T-helper 1 cell treated with Interleukin-12 subunit alpha and Interleukin-12 subunit beta and Interleukin-4 antibody, amounts not matched to agents 30 μg/mL and 1 μg/mL, for 36 hours (primary cell): Measurements from ENCODE around the gene ZNRD2.

Experiments used
- H3K27ac Mint-ChIP-seq: one replicate; pipeline ENCODE4 v1.8.0; 2021; ENCODE audit warnings: mild to moderate bottlenecking, mixed read lengths
- H3K27me3 Mint-ChIP-seq: one replicate; pipeline ENCODE4 v1.8.0; 2021; ENCODE audit warnings: low read depth, mixed read lengths
- H3K36me3 Mint-ChIP-seq: one replicate; pipeline ENCODE4 v1.8.0; 2021; ENCODE audit warnings: low read depth, mixed read lengths
- H3K4me1 Mint-ChIP-seq: one replicate; pipeline ENCODE4 v1.8.0; 2021; ENCODE audit warnings: low read depth, mixed read lengths
- H3K4me3 Mint-ChIP-seq: one replicate; pipeline ENCODE4 v1.8.0; 2021; ENCODE audit warnings: mild to moderate bottlenecking, moderate library complexity, mixed read lengths
- H3K9me3 Mint-ChIP-seq: one replicate; pipeline ENCODE4 v1.8.0; 2021; ENCODE audit warnings: mixed read lengths

Gene ZNRD2

GRCh38 chr11:65610404-65610803 lies 40.1 kb downstream of the ZNRD2 start:
- Mint-ChIP-seq H3K4me3 (no peak overlapping the region), H3K36me3 (peaks cover 23% of the 10 kb centered on the region), H3K4me1 (peaks cover 31% of the 10 kb centered on the region), H3K27ac (peak overlapping the region; percentile 73), H3K27me3 (peaks cover under 1% of the 10 kb centered on the region), H3K9me3 (no peaks in the 10 kb centered on the region)

- Mint-ChIP-seq H3K27ac (peak overlapping the region; percentile 73), H3K27me3 (peaks cover 3% of the 10 kb centered on the region), H3K4me3 (peak overlapping the region; percentile 89), H3K9me3 (no peaks in the 10 kb centered on the region), H3K36me3 (peaks cover 20% of the 10 kb centered on the region), H3K4me1 (peaks cover 31% of the 10 kb centered on the region)
Observed at GRCh38 chr11:65611028-65611757, 40.9 kb downstream of the ZNRD2 start.

GRCh38 chr11:65611758-65612603 lies 41.7 kb downstream of the ZNRD2 start:
- H3K36me3 Mint-ChIP-seq: peaks cover 24% of the 10 kb centered on the region
- H3K4me3 Mint-ChIP-seq: peak overlapping the region; percentile 89
- peaks cover 3% of the 10 kb centered on the region for H3K27me3 Mint-ChIP-seq
- peak overlapping the region; percentile 92 for H3K27ac Mint-ChIP-seq
- H3K9me3 Mint-ChIP-seq: no peaks in the 10 kb centered on the region
- peaks cover 38% of the 10 kb centered on the region for H3K4me1 Mint-ChIP-seq

DNA sequence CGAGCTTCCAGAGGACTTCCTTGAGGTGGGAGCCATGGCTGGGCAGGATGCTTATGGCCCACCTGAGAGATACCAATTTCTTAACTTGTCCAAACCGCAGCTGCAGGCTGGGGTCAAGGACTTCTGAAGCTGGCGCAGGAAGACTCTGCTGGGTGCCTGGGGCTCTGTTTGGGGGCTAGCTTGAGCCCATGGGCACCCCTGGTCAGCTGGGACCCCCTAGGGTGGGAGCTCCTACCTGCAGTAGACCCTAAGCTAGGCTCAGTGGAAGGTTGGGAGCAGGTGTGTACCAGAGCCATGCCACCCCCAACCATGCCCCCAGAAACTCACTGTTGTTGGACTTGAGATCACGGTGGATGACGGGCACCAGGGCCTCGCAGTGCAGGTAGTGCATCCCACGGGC lies 42.4 kb downstream of the ZNRD2 start:
- peak overlapping the region; percentile 89 for H3K4me3 Mint-ChIP-seq
- H3K9me3 Mint-ChIP-seq: no peaks in the 10 kb centered on the region
- peak overlapping the region; percentile 70 for H3K27ac Mint-ChIP-seq
- peaks cover 25% of the 10 kb centered on the region for H3K36me3 Mint-ChIP-seq
- H3K27me3 Mint-ChIP-seq: peaks cover 3% of the 10 kb centered on the region
- H3K4me1 Mint-ChIP-seq: peaks cover 41% of the 10 kb centered on the region

GRCh38 chr11:65613091-65613928 lies 43.0 kb downstream of the ZNRD2 start:
- peaks cover 26% of the 10 kb centered on the region for H3K36me3 Mint-ChIP-seq
- peak overlapping the region; percentile 89 for H3K4me3 Mint-ChIP-seq
- H3K27ac Mint-ChIP-seq: peak overlapping the region; percentile 70
- H3K4me1 Mint-ChIP-seq: peaks cover 39% of the 10 kb centered on the region
- H3K9me3 Mint-ChIP-seq: no peaks in the 10 kb centered on the region
- H3K27me3 Mint-ChIP-seq: peaks cover 3% of the 10 kb centered on the region

DNA sequence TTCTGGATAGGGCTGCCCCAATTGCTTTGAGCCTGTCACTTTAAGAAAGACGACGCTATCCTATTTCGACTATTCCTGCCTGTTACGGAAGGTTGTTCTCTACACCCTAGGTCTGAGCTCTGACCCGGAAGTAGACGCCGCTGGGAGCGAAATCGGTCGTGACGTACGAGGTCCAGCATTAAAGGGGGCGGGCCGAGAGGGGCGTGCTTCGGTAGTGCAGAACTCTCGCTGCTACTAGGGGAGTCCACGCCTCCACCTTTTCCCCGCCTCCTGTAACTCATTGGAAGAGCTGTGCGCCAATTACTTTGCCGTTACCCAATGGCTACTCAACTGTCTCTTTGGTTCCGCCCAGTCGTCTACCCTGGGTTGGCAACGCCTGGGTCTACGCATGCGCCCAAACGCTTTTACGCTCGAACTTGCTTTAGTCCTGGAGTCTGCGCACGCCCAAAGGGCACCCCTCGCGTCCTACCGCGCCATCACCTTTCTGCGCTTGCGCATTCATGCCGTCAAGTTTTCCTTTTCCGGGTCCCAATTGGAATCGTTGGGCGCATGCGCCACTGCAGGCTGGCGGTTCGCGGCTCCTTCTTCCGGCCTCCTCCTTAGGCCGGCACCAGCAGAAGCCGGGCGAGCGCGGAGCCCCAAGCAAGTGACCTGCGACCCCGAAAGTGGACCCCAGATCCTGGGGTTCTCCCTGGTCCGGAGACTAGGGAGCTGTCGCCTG lies 45.1 kb downstream of the ZNRD2 start, which contains the start of gene PCNX3:
PCNX3 (plus strand) TSS at position 548 of the 721 bp plus-strand sequence. CDS start 536 bp downstream, outside the sequence.
- Mint-ChIP-seq H3K27ac (peak within 1 kb of the TSS; percentile 92), H3K27me3 (peaks cover 3% of the 10 kb centered on the region), H3K36me3 (peaks cover 22% of the 10 kb centered on the region), H3K9me3 (no peaks in the 10 kb centered on the region), H3K4me3 (peak within 1 kb of the TSS; percentile 95), H3K4me1 (peaks cover 25% of the 10 kb centered on the region)

DNA sequence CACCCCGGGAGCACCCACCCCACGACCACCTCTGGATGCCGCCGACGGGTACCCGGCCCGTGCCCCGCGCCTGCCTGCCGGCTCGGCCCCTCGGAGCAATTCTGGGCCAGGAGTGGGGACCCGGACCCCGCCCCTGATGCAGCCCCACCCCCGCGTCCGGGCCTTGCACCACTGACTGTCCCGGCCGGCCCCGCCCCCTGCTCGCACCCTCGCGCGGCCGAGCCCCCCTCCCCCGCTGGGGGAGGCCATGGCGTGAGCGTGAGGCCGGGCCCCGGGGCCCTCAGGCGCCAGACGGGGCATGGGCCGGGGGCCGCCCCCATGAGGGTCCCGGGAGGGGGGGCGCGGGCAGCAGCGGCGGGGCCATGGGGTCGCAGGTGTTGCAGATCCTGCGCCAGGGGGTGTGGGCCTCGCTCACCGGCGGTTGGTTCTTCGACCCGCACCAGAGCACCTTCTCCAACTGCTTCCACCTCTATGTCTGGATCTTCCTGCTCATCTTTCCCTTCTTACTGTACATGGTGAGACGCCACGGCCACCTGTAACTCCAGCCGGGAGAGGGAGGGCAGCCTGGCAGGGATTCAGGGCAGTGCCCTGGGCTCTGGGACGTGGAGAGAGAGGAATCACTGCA lies 45.8 kb downstream of the ZNRD2 start:
- H3K27ac Mint-ChIP-seq: peak overlapping the region; percentile 77
- H3K9me3 Mint-ChIP-seq: no peaks in the 10 kb centered on the region
- H3K4me3 Mint-ChIP-seq: peak overlapping the region; percentile 95
- peaks cover 3% of the 10 kb centered on the region for H3K27me3 Mint-ChIP-seq
- H3K36me3 Mint-ChIP-seq: peaks cover 24% of the 10 kb centered on the region
- peaks cover 20% of the 10 kb centered on the region for H3K4me1 Mint-ChIP-seq

DNA sequence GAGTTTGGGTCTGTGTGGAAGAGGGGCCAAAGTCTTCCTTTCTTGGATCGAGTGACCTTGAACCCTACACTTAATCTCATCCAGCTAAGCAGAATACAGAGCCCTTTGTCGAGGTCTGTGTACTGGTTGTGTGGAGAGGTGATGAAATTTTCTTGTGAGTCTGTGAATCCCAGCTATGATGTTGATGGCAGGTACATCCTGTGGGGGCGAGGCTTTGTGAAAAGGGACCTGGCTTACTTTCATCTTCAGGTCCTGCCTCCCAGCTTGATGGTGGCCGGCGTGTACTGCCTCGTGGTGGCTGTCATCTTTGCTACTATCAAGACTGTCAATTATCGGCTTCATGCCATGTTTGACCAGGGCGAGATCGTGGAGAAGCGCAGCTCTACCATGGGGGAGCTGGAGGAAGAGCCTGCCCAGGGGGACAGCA lies 46.3 kb downstream of the ZNRD2 start:
- H3K36me3 Mint-ChIP-seq: peaks cover 26% of the 10 kb centered on the region
- peak overlapping the region; percentile 95 for H3K4me3 Mint-ChIP-seq
- peaks cover 3% of the 10 kb centered on the region for H3K27me3 Mint-ChIP-seq
- peaks cover 20% of the 10 kb centered on the region for H3K4me1 Mint-ChIP-seq
- no peaks in the 10 kb centered on the region for H3K9me3 Mint-ChIP-seq
- H3K27ac Mint-ChIP-seq: peak overlapping the region; percentile 77

DNA sequence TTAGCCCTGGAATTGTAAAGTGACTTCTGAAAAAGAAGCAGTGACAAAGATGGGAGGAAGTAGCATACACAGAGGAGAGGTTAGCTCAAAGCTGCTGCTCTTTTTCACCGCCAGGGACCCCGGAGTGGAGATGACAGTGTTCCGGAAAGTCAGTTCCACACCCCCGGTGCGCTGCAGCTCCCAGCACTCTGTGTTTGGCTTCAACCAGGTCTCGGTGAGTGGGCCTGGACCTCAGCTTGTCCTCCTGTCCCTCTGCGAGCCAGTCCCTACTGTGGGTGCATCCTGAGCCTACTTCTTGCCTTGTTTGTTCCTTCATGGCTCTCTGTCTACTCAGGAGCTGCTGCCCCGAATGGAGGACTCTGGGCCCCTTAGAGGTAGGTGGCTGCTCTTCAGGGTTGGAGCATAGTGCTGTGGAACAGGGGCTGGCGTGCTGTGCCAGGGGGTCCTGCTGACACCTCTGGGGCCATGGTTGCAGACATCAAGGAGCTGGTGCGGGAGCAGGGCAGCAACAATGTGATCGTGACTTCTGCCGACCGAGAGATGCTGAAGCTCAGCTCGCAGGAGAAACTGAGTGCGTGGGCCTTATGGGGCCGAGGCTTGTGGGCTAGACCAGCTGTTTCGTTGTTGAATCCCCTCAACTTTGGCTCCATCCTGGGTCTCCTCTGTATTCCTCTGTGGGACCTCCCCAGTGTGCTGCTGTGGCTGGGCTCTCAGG lies 47.0 kb downstream of the ZNRD2 start:
- Mint-ChIP-seq H3K27ac (peak overlapping the region; percentile 77), H3K9me3 (no peaks in the 10 kb centered on the region), H3K4me3 (peak overlapping the region; percentile 95), H3K27me3 (peaks cover 3% of the 10 kb centered on the region), H3K4me1 (peaks cover 16% of the 10 kb centered on the region), H3K36me3 (peaks cover 21% of the 10 kb centered on the region)

DNA sequence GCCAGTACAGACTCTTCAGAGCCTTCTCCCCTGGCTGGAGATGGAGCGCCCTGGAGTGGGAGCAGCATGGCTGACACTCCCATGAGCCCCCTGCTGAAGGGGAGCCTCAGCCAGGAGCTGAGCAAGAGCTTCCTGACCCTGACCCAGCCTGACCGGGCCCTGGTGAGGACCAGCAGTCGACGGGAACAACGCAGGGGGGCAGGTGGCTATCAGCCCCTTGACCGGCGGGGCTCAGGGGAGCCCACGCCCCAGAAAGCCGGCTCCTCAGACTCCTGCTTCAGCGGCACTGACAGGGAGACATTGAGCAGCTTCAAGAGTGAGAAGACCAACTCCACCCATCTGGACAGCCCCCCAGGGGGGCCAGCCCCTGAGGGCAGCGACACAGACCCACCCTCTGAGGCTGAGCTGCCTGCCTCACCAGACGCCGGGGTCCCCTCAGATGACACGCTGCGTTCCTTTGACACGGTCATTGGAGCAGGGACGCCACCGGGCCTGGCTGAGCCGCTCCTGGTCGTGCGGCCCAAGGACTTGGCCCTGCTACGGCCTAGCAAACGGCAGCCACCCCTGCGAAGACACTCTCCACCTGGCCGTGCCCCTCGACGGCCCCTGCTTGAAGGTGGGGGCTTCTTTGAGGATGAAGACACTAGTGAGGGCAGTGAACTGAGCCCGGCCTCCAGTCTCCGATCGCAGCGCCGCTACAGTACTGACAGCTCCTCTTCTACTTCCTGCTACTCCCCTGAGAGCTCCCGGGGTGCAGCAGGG lies 47.9 kb downstream of the ZNRD2 start:
- Mint-ChIP-seq H3K4me1 (peaks cover 11% of the 10 kb centered on the region), H3K27me3 (peaks cover 3% of the 10 kb centered on the region), H3K36me3 (peaks cover 22% of the 10 kb centered on the region), H3K27ac (no peak overlapping the region), H3K4me3 (no peak overlapping the region), H3K9me3 (no peaks in the 10 kb centered on the region)

- Mint-ChIP-seq H3K27ac (no peak overlapping the region), H3K27me3 (peaks cover 3% of the 10 kb centered on the region), H3K4me1 (peaks cover 10% of the 10 kb centered on the region), H3K36me3 (peaks cover 21% of the 10 kb centered on the region), H3K4me3 (no peak overlapping the region), H3K9me3 (no peaks in the 10 kb centered on the region)
Observed at GRCh38 chr11:65618763-65619162, 48.5 kb downstream of the ZNRD2 start.

- Mint-ChIP-seq H3K27ac (no peak overlapping the region), H3K36me3 (peaks cover 24% of the 10 kb centered on the region), H3K27me3 (peaks cover 3% of the 10 kb centered on the region), H3K4me1 (peaks cover 10% of the 10 kb centered on the region), H3K4me3 (no peak overlapping the region), H3K9me3 (no peaks in the 10 kb centered on the region)
Observed at GRCh38 chr11:65619281-65619928, 49.1 kb downstream of the ZNRD2 start.
